ENCODE results near the gene CFAP58. TPM values are rescaled to one million over a fixed set of nuclear protein-coding genes. Genes with fewer than 3 reads are reported as not detected.

CFAP58 gene
- polyA plus RNA-seq, 6 donors from 2014 or later: not detected

- Mint-ChIP-seq H3K36me3 (no peaks in the 10 kb centered on the region), H3K9me3 (no peaks in the 10 kb centered on the region), H3K4me1 (peaks cover 86 to 99% (median 89%) of the 10 kb centered on the region in 3 donors), H3K27ac (peak overlapping the region; percentile 14 to 91 (median 86)), H3K27me3 (no peaks in the 10 kb centered on the region), H3K4me3 (peak overlapping the region; percentile 5 to 83 (median 76))
- ATAC-seq (ENCODE audit: low read depth in 2 of 2): no peak
- no peak for DNase-seq
Measured at GRCh38 chr10:104325436-104326435, 27.9 kb upstream of the CFAP58 start.

GRCh38 chr10:104326991-104327610 is 26.5 kb upstream of the CFAP58 start:
- H3K27me3 Mint-ChIP-seq: no peaks in the 10 kb centered on the region
- H3K36me3 Mint-ChIP-seq: no peaks in the 10 kb centered on the region
- no peak for ATAC-seq (ENCODE audit: low read depth in 2 of 2)
- DNase-seq: no peak
- H3K27ac Mint-ChIP-seq: peak overlapping the region; percentile 26 to 91 (median 78)
- H3K9me3 Mint-ChIP-seq: no peaks in the 10 kb centered on the region
- peaks cover 86 to 100% (median 89%) of the 10 kb centered on the region in 3 donors for H3K4me1 Mint-ChIP-seq
- H3K4me3 Mint-ChIP-seq: peak overlapping the region in 6 of 8 donors; percentile 36 to 82 (median 74)

- no peak for DNase-seq
- no peak for ATAC-seq (ENCODE audit: low read depth in 2 of 2)
- H3K4me1 Mint-ChIP-seq: peaks cover 84 to 98% (median 89%) of the 10 kb centered on the region in 3 donors
- peak overlapping the region; percentile 73 to 92 (median 83) for H3K4me3 Mint-ChIP-seq
- H3K27ac Mint-ChIP-seq: peak overlapping the region; percentile 23 to 96 (median 90)
- H3K27me3 Mint-ChIP-seq: no peaks in the 10 kb centered on the region
- H3K36me3 Mint-ChIP-seq: no peaks in the 10 kb centered on the region
- no peaks in the 10 kb centered on the region for H3K9me3 Mint-ChIP-seq
Measured at GRCh38 chr10:104327745-104328645, 25.6 kb upstream of the CFAP58 start.

GRCh38 chr10:104328646-104328895 is 25.1 kb upstream of the CFAP58 start:
- Mint-ChIP-seq H3K4me3 (peak overlapping the region; percentile 73 to 92 (median 83)), H3K27ac (peak overlapping the region; percentile 88 to 98 (median 96)), H3K27me3 (no peaks in the 10 kb centered on the region), H3K9me3 (no peaks in the 10 kb centered on the region), H3K36me3 (no peaks in the 10 kb centered on the region), H3K4me1 (peaks cover 87 to 98% (median 91%) of the 10 kb centered on the region in 3 donors)
- no peak for ATAC-seq (ENCODE audit: low read depth in 2 of 2)
- DNase-seq: no peak

- peak overlapping the region; percentile 89 to 98 (median 96) for H3K27ac Mint-ChIP-seq
- peak overlapping the region; percentile 73 to 92 (median 83) for H3K4me3 Mint-ChIP-seq
Measured at GRCh38 chr10:104328896-104329710, 24.5 kb upstream of the CFAP58 start.

GRCh38 chr10:104329735-104330134 is 23.9 kb upstream of the CFAP58 start:
- Mint-ChIP-seq H3K4me3 (peak overlapping the region in 2 of 8 donors; percentile 73 to 81), H3K27me3 (no peaks in the 10 kb centered on the region), H3K27ac (peak overlapping the region in 4 of 6 donors; percentile 32 to 91 (median 76)), H3K4me1 (peaks cover 78 to 97% (median 88%) of the 10 kb centered on the region in 3 donors), H3K9me3 (no peaks in the 10 kb centered on the region), H3K36me3 (no peaks in the 10 kb centered on the region)
- DNase-seq (no peak), ATAC-seq (ENCODE audit: low read depth in 2 of 2) (no peak)

More at GRCh38 chr10:104328896-104329710, 24.5 kb upstream of the CFAP58 start:
- H3K27me3 Mint-ChIP-seq: no peaks in the 10 kb centered on the region
- DNase-seq (peak; percentile 85), ATAC-seq (ENCODE audit: low read depth in 2 of 2) (peak; percentile 90 to 92)
- no peaks in the 10 kb centered on the region for H3K36me3 Mint-ChIP-seq
- peaks cover 82 to 98% (median 91%) of the 10 kb centered on the region in 3 donors for H3K4me1 Mint-ChIP-seq
- no peaks in the 10 kb centered on the region for H3K9me3 Mint-ChIP-seq

- Mint-ChIP-seq H3K27ac (peak overlapping the region in 5 of 6 donors; percentile 39 to 86 (median 61)), H3K4me1 (peaks cover 80 to 97% (median 88%) of the 10 kb centered on the region in 3 donors), H3K9me3 (no peaks in the 10 kb centered on the region), H3K4me3 (peak overlapping the region in 6 of 8 donors; percentile 31 to 81 (median 58)), H3K36me3 (no peaks in the 10 kb centered on the region), H3K27me3 (no peaks in the 10 kb centered on the region)
- DNase-seq (no peak), ATAC-seq (ENCODE audit: low read depth in 2 of 2) (no peak)
Measured at GRCh38 chr10:104330168-104331110, 23.2 kb upstream of the CFAP58 start.

GRCh38 chr10:104331208-104331838 is 22.3 kb upstream of the CFAP58 start:
- H3K27me3 Mint-ChIP-seq: no peaks in the 10 kb centered on the region
- H3K4me3 Mint-ChIP-seq: peak overlapping the region in 7 of 8 donors; percentile 1 to 70 (median 59)
- H3K4me1 Mint-ChIP-seq: peaks cover 76 to 97% (median 84%) of the 10 kb centered on the region in 3 donors
- no peaks in the 10 kb centered on the region for H3K9me3 Mint-ChIP-seq
- H3K36me3 Mint-ChIP-seq: no peaks in the 10 kb centered on the region
- ATAC-seq (ENCODE audit: low read depth in 2 of 2) (no peak), DNase-seq (no peak)
- H3K27ac Mint-ChIP-seq: peak overlapping the region in 5 of 6 donors; percentile 39 to 96 (median 86)

GRCh38 chr10:104332243-104333031 is 21.2 kb upstream of the CFAP58 start:
- no peaks in the 10 kb centered on the region for H3K27me3 Mint-ChIP-seq
- H3K9me3 Mint-ChIP-seq: no peaks in the 10 kb centered on the region
- no peak for DNase-seq
- peaks cover 70 to 97% (median 82%) of the 10 kb centered on the region in 3 donors for H3K4me1 Mint-ChIP-seq
- peak overlapping the region in 4 of 6 donors; percentile 71 to 80 (median 78) for H3K27ac Mint-ChIP-seq
- no peak for ATAC-seq (ENCODE audit: low read depth in 2 of 2)
- H3K36me3 Mint-ChIP-seq: no peaks in the 10 kb centered on the region
- peak overlapping the region in 3 of 8 donors; percentile 15 to 73 (median 47) for H3K4me3 Mint-ChIP-seq

GRCh38 chr10:104333032-104333727 is 20.5 kb upstream of the CFAP58 start:
- H3K36me3 Mint-ChIP-seq: no peaks in the 10 kb centered on the region
- peak overlapping the region in 5 of 6 donors; percentile 22 to 80 (median 77) for H3K27ac Mint-ChIP-seq
- H3K4me3 Mint-ChIP-seq: peak overlapping the region in 3 of 8 donors; percentile 15 to 73 (median 47)
- ATAC-seq (ENCODE audit: low read depth in 2 of 2) (no peak), DNase-seq (no peak)
- no peaks in the 10 kb centered on the region for H3K9me3 Mint-ChIP-seq
- H3K4me1 Mint-ChIP-seq: peaks cover 63 to 90% (median 77%) of the 10 kb centered on the region in 3 donors
- H3K27me3 Mint-ChIP-seq: no peaks in the 10 kb centered on the region
